H1 (cell line): ENCODE measurements around the gene SKP1. TPM values are rescaled to one million over a fixed set of nuclear protein-coding genes. Genes with fewer than 3 reads are reported as not detected.

Experiments used
- CTCF ChIA-PET: fragments of 300-600 bp; sonication (Branson Sonifier 250); formaldehyde crosslinking; loops from one replicate; lab custom pipeline; 2021; ENCODE audit not compliant: partially characterized antibody; lab: Charles Lee
- POLR2A ChIA-PET: fragments of 300-600 bp; sonication (Branson Sonifier 250); formaldehyde crosslinking; loops from one replicate; lab custom pipeline; 2021; ENCODE audit warnings: inconsistent platforms; ENCODE audit not compliant: partially characterized antibody; lab: Charles Lee
- DNase-seq, 2 experiments: peaks; one replicate each; pipeline versions ENCODE4 v3.0.0 to v3.0.0-alpha.2; 2010 to 2022; ENCODE audit warnings: low spot score in 2 of 2, low read depth in 1 of 2, mixed read lengths in 1 of 2
- FAIRE-seq: peaks from 2 replicates; lab custom pipeline; 2011; peaks lifted over from hg19 to GRCh38; lab: Jason Lieb, UNC
- H2AFZ ChIP-seq: 2 replicates; pipeline ENCODE4 v1.8.1; 2012; ENCODE audit warnings: low read length, inconsistent platforms
- H2AK5ac ChIP-seq: 2 replicates; pipeline ENCODE4 v1.6.1; 2013; ENCODE audit warnings: low read depth, low read length
- H2BK120ac ChIP-seq: replicated peaks from 2 replicates; pipeline ENCODE3; 2013; ENCODE audit warnings: low read depth, low read length, inconsistent platforms
- H2BK12ac ChIP-seq: 2 replicates; pipeline ENCODE4 v1.6.1; 2013; ENCODE audit warnings: low read depth, low read length
- H2BK15ac ChIP-seq: 2 replicates; pipeline ENCODE4 v1.6.1; 2013; ENCODE audit warnings: low read length
- H2BK20ac ChIP-seq: 2 replicates; pipeline ENCODE4 v1.6.1; 2013; ENCODE audit warnings: low read length
- H2BK5ac ChIP-seq: 2 replicates; pipeline ENCODE4 v1.6.1; 2013; ENCODE audit warnings: low read depth, low read length
- H3K14ac ChIP-seq: 2 replicates; pipeline ENCODE4 v1.6.1; 2013; ENCODE audit warnings: inconsistent platforms; ENCODE audit not compliant: insufficient read length
- H3K18ac ChIP-seq: 2 replicates; pipeline ENCODE4 v1.6.1; 2013; ENCODE audit warnings: low read length; ENCODE audit errors: extremely low read depth
- H3K23ac ChIP-seq: 2 replicates; pipeline ENCODE4 v1.6.1; 2013; ENCODE audit warnings: inconsistent platforms; ENCODE audit not compliant: insufficient read length
- H3K23me2 ChIP-seq: 2 replicates; pipeline ENCODE4 v1.6.1; 2013; ENCODE audit warnings: low read depth, low read length
- H3K27ac ChIP-seq: 2 replicates; pipeline ENCODE4 v1.6.1; 2011; ENCODE audit warnings: low read depth, low read length, inconsistent platforms
- H3K27me3 ChIP-seq, 4 experiments: replicated peaks in 1 of 4; 1 replicate in 1 of 4; 2 replicates in 3 of 4; pipeline versions ENCODE4 v1.6.1 to v1.8.1; 2011 to 2013; ENCODE audit warnings: low read length in 3 of 4, mild to moderate bottlenecking in 3 of 4, inconsistent platforms in 2 of 4, mixed read lengths in 2 of 4, moderate library complexity in 1 of 4; ENCODE audit not compliant: control insufficient read depth in 3 of 4, insufficient read depth in 3 of 4; ENCODE audit errors: extremely low read depth in 1 of 4
- H3K36me3 ChIP-seq, 4 experiments: 2 replicates each; pipeline versions ENCODE4 v1.6.1 to v1.8.1; 2011 to 2013; ENCODE audit warnings: mild to moderate bottlenecking in 4 of 4, low read length in 3 of 4, moderate library complexity in 2 of 4, control low read depth in 1 of 4, inconsistent platforms in 1 of 4; ENCODE audit not compliant: insufficient read depth in 4 of 4, control insufficient read depth in 2 of 4
- H3K4ac ChIP-seq: replicated peaks from 2 replicates; pipeline ENCODE3; 2013; ENCODE audit warnings: low read length, low read depth, mixed read lengths, inconsistent platforms; ENCODE audit not compliant: insufficient read length
- H3K4me1 ChIP-seq, 4 experiments: replicated peaks in 1 of 4; 1 replicate in 1 of 4; 2 replicates in 3 of 4; pipeline versions ENCODE4 v1.6.1 to v1.8.1; 2011 to 2013; ENCODE audit warnings: low read length in 3 of 4, inconsistent platforms in 2 of 4, mixed read lengths in 1 of 4; ENCODE audit not compliant: insufficient read depth in 4 of 4, control insufficient read depth in 3 of 4
- H3K4me2 ChIP-seq, 2 experiments: 2 replicates each; pipeline versions ENCODE4 v1.6.1 to v1.8.1; 2011 to 2013; ENCODE audit warnings: low read depth in 2 of 2, low read length in 2 of 2, control low read depth in 1 of 2, inconsistent platforms in 1 of 2, mild to moderate bottlenecking in 1 of 2; ENCODE audit not compliant: insufficient read depth in 1 of 2
- H3K4me3 ChIP-seq, 4 experiments: fragments of 200-600, 300-600 bp in 1 of 4; sonication (generic), shearing (Covaris generic), sonication (Bioruptor Twin) in 1 of 4; 2 replicates each; pipeline versions ENCODE4 v1.5.1 to v1.8.1; 2011 to 2016; ENCODE audit warnings: low read length in 4 of 4, low read depth in 3 of 4, control low read depth in 2 of 4, inconsistent platforms in 2 of 4, mild to moderate bottlenecking in 2 of 4, mixed read lengths in 1 of 4, moderate library complexity in 1 of 4; ENCODE audit not compliant: insufficient read depth in 2 of 4; ENCODE audit errors: extremely low read depth in 1 of 4
- H3K56ac ChIP-seq: replicated peaks from 2 replicates; pipeline ENCODE3; 2013; ENCODE audit warnings: low read depth, mild to moderate bottlenecking, mixed read lengths, low read length, inconsistent platforms; ENCODE audit not compliant: insufficient read length
- H3K79me1 ChIP-seq: 2 replicates; pipeline ENCODE4 v1.6.1; 2013; ENCODE audit warnings: low read depth, low read length, control low read depth
- H3K79me2 ChIP-seq, 2 experiments: 2 replicates each; pipeline versions ENCODE4 v1.6.1 to v1.8.1; 2012 to 2013; ENCODE audit warnings: low read length in 2 of 2, mild to moderate bottlenecking in 2 of 2, inconsistent platforms in 1 of 2; ENCODE audit not compliant: insufficient read depth in 2 of 2, control insufficient read depth in 1 of 2
- H3K9ac ChIP-seq, 4 experiments: replicated peaks in 1 of 4; 1 replicate in 1 of 4; 2 replicates in 3 of 4; pipeline versions ENCODE4 v1.6.1 to v1.8.1; 2011 to 2013; ENCODE audit warnings: low read depth in 3 of 4, low read length in 3 of 4, control low read depth in 2 of 4, mild to moderate bottlenecking in 2 of 4, moderate library complexity in 2 of 4, inconsistent platforms in 1 of 4; ENCODE audit errors: extremely low read depth in 1 of 4
- H3K9me3 ChIP-seq, 2 experiments: 2 replicates each; pipeline versions ENCODE4 v1.6.1 to v1.8.1; 2012 to 2013; ENCODE audit warnings: mild to moderate bottlenecking in 2 of 2, moderate library complexity in 2 of 2, control low read depth in 1 of 2, inconsistent platforms in 1 of 2, low read depth in 1 of 2, low read length in 1 of 2, mixed read lengths in 1 of 2; ENCODE audit not compliant: insufficient read depth in 2 of 2
- H4K20me1 ChIP-seq, 2 experiments: replicated peaks in 1 of 2; 2 replicates each; pipeline versions ENCODE3 to v1.8.1; 2011 to 2013; ENCODE audit warnings: inconsistent platforms in 2 of 2, low read length in 2 of 2, mild to moderate bottlenecking in 1 of 2; ENCODE audit not compliant: insufficient read depth in 2 of 2, control insufficient read depth in 1 of 2
- H4K5ac ChIP-seq: 2 replicates; pipeline ENCODE4 v1.6.1; 2013; ENCODE audit warnings: low read length, low read depth, mixed read lengths, inconsistent platforms; ENCODE audit not compliant: insufficient read length
- H4K8ac ChIP-seq: 2 replicates; pipeline ENCODE4 v1.8.0; 2013; ENCODE audit warnings: mild to moderate bottlenecking, moderate library complexity, low read length, inconsistent platforms; ENCODE audit not compliant: insufficient read depth; ENCODE audit errors: extremely low read depth
- H4K91ac ChIP-seq: replicated peaks from 2 replicates; pipeline ENCODE3; 2013; ENCODE audit warnings: low read length, mixed read lengths, inconsistent platforms; ENCODE audit not compliant: insufficient read length
- ASH2L ChIP-seq: fragments of 200-600, 300-600 bp; sonication (generic); IDR thresholded peaks from one replicate; pipeline ENCODE4 v1.7.1; 2017; ENCODE audit warnings: low read length
- BCL11A ChIP-seq, 2 experiments: IDR thresholded peaks; one replicate each; pipeline ENCODE4 v1.6.1; 2011; ENCODE audit warnings: low read depth in 2 of 2, low read length in 2 of 2, mild to moderate bottlenecking in 2 of 2
- CEBPB ChIP-seq: IDR thresholded peaks from 2 replicates; pipeline ENCODE4 v1.6.1; 2012; ENCODE audit warnings: low read depth, low read length
- CHD2 ChIP-seq: IDR thresholded peaks from 2 replicates; pipeline ENCODE4 v1.6.1; 2012; ENCODE audit warnings: low read length, improper control_type of control experiment
- CREB1 ChIP-seq: IDR thresholded peaks from 2 replicates; pipeline ENCODE4 v1.6.1; 2012; ENCODE audit warnings: inconsistent platforms
- CTBP2 ChIP-seq: IDR thresholded peaks from 2 replicates; pipeline ENCODE4 v1.7.0; 2011; ENCODE audit warnings: borderline replicate concordance, mild to moderate bottlenecking, moderate library complexity, mixed read lengths, low read length; ENCODE audit not compliant: insufficient read depth, insufficient read length
- EZH2 ChIP-seq: fragments of 200-600 bp; sonication (generic); IDR thresholded peaks from 2 replicates; pipeline ENCODE4 v1.7.1; 2012; ENCODE audit warnings: low read depth, mild to moderate bottlenecking, moderate library complexity, low read length, inconsistent platforms; ENCODE audit not compliant: severe bottlenecking
- KDM5A ChIP-seq: fragments of 200-600 bp; IDR thresholded peaks from 2 replicates; pipeline ENCODE4 v1.7.1; 2012; ENCODE audit warnings: mild to moderate bottlenecking, low read length, inconsistent platforms, mixed read lengths
- PHF8 ChIP-seq: fragments of 200-600 bp; sonication (generic); conservative IDR thresholded peaks from 2 replicates; pipeline ENCODE4 v1.7.1; 2012; ENCODE audit warnings: low read depth, mild to moderate bottlenecking, inconsistent platforms, low read length, moderate library complexity
- SIRT6 ChIP-seq: IDR thresholded peaks from one replicate; pipeline ENCODE4 v1.7.1; 2012; ENCODE audit warnings: low read length, inconsistent platforms
- SP1 ChIP-seq: IDR thresholded peaks from 2 replicates; pipeline ENCODE4 v1.6.1; 2011; ENCODE audit warnings: low read depth, low read length
- SRF ChIP-seq: IDR thresholded peaks from 2 replicates; pipeline ENCODE4 v1.6.1; 2011; ENCODE audit warnings: mild to moderate bottlenecking, low read depth, low read length, moderate library complexity
- SUZ12 ChIP-seq: fragments of 200-600 bp; sonication (generic); IDR thresholded peaks from 2 replicates; pipeline ENCODE4 v1.6.1; 2012; ENCODE audit warnings: mild to moderate bottlenecking, inconsistent platforms, low read length, moderate library complexity, mixed read lengths
- TAF1 ChIP-seq: IDR thresholded peaks from 2 replicates; pipeline ENCODE4 v1.6.1; 2011; ENCODE audit warnings: mild to moderate bottlenecking, low read depth, low read length
- ZNF274 ChIP-seq: IDR thresholded peaks from 2 replicates; pipeline ENCODE4 v1.7.0; 2012; ENCODE audit warnings: low read length, borderline replicate concordance; ENCODE audit errors: extremely low read depth
- WGBS, 2 experiments: shearing (Covaris generic) in 1 of 2; methylation state at CpG; one replicate each; pipeline versions ENCODE4 v1.1.6 to v1.1.7; 2013 to 2015; ENCODE audit warnings: low lambda C conversion rate in 2 of 2, mixed read lengths in 2 of 2, inconsistent platforms in 1 of 2, low coverage in 1 of 2, missing lambda C conversion rate in 1 of 2; ENCODE audit not compliant: insufficient replicate concordance in 2 of 2, insufficient coverage in 1 of 2, insufficient read length in 1 of 2; ENCODE audit errors: extremely low coverage in 1 of 2, missing lambda C conversion rate in 1 of 2; 5-methylcytosine and 5-hydroxymethylcytosine counted together
- polyA plus RNA-seq, 7 experiments: library from polyadenylated mRNA; depleted of rRNA in 3 of 7; stranded (reverse) in 5 of 7; unstranded in 2 of 7; fragments of >200 nt in 5 of 7; fragments of 200-250 nt in 2 of 7; gene quantifications; 1 replicate in 5 of 7; 2 replicates in 1 of 7; 4 replicates in 1 of 7; pipeline versions ENCODE4 v1.2.1 to v1.2.3, GENCODE V29; 2011 to 2013; ENCODE audit warnings: missing spikeins in 2 of 7, mixed read lengths in 2 of 7
- total RNA-seq: library from RNA; stranded (reverse); fragmentation: NEBNext Ultra II Directional; extraction: Animal tissue kit (Norgen Biotek cat#: 25700); gene quantifications from 2 replicates; pipeline ENCODE4 v1.2.1, GENCODE V29; 2021

The SKP1 gene
- total and polyA plus RNA-seq, 2 of the 8 experiments (the other 6 are each of a cell fraction or from before 2014, with no cell fraction given) = 163 to 332 TPM

DNA sequence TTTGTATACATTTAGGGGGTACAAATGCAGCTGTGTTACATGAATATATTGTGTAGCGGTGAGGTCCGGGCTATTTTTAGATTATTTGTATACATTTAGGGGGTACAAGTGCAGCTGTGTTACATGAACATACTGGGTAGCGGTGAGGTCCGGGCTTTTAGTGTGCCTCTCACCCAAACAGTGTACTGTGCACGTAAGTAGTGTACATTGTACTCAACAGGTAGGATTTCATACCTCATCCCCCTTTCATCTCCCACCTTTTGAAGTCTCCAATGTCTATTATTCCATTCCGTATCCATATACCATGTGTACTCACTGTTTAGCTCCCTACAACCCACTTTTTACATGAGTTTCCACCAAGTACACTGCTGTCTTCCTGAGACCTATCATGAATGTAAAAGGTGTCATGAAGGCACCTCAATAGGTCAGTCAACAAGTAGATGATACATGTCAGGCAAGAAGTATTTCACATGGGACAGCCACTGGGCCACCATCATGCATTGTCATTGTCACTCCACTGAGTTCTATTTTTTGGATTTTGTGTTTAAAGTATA, 27.7 kb downstream of the SKP1 start:
- Histone ChIP-seq H3K36me3 (peaks cover 8 to 47% (median 37%) of the 10 kb centered on the region in 4 experiments), H2AFZ (no peak overlapping the region), H3K4me3 (no peak overlapping the region), H3K27me3 (no peaks in the 10 kb centered on the region), H3K79me1 (no peaks in the 10 kb centered on the region; the same call in 1 of the 2 replicates), H3K4ac (no peak overlapping the region), H3K56ac (no peak overlapping the region), H3K18ac (no peak overlapping the region), H4K5ac (no peak overlapping the region), H2BK15ac (no peak overlapping the region), H3K23me2 (no peaks in the 10 kb centered on the region), H3K23ac (no peak overlapping the region), H3K9me3 (no peaks in the 10 kb centered on the region), H3K27ac (no peak overlapping the region), H2BK120ac (no peak overlapping the region), H2BK12ac (no peak overlapping the region), H4K8ac (no peak overlapping the region), H3K79me2 (0 out of 4 replicates have a peak, but pooled peaks cover 0 to 3% of the 10 kb centered on the region in 2 experiments), H3K4me2 (no peak overlapping the region), H4K91ac (no peak overlapping the region), H3K14ac (no peak overlapping the region), H2BK5ac (no peak overlapping the region), H2AK5ac (no peak overlapping the region), H2BK20ac (no peak overlapping the region), H4K20me1 (peaks cover 10 to 26% of the 10 kb centered on the region in 2 experiments), H3K4me1 (no peaks in the 10 kb centered on the region), H3K9ac (no peak overlapping the region)
- CTCF ChIA-PET = interaction anchor here (2.8 to 24.3 kb wide), 4 partner anchors 8 to 102 kb away, joined by 9 to 629 read pairs (median 166); no protein-coding TSS in a partner anchor
- 94% methylated on average over 6 of the region's 6 CpGs; no CpG with 5 or more reads in 1 of the 2 experiments for whole genome bisulfite sequencing, 2 experiments
- no peak for DNase-seq
- FAIRE-seq = no peak
- POLR2A ChIA-PET = interaction anchor here (1.3 kb wide), 1 partner anchor 12 kb away, joined by 4 read pairs; no protein-coding TSS in a partner anchor
- TF ChIP-seq KDM5A (no peak), CTBP2 (no peak), EZH2 (no peak), SRF (no peak), ASH2L (no peak), ZNF274 (no peak), SP1 (no peak), SIRT6 (no peak), CEBPB (no peak), CHD2 (no peak), CREB1 (no peak), PHF8 (no peak), SUZ12 (no peak), BCL11A (IDR thresholded peaks at IDR 0.05; ENCODE audit: low read depth in 2 of 2, low read length in 2 of 2) (no peak), TAF1 (no peak)
